H9 (cell line): ENCODE measurements around the gene FLOT2. TPM values are rescaled to one million over a fixed set of nuclear protein-coding genes. Genes with fewer than 3 reads are reported as not detected.

Source experiments
- DNase-seq: peaks from one replicate; pipeline ENCODE4 v3.0.0-alpha.2; 2017
- H2AFZ ChIP-seq: one replicate; pipeline ENCODE4 v1.6.1; 2013; ENCODE audit warnings: mild to moderate bottlenecking, low read length, control low read depth, moderate library complexity
- H2AK5ac ChIP-seq: 2 replicates; pipeline ENCODE4 v1.6.1; 2013; ENCODE audit warnings: low read length, control low read depth, mixed read lengths; ENCODE audit not compliant: insufficient read length
- H2BK120ac ChIP-seq: one replicate; pipeline ENCODE4 v1.6.1; 2013; ENCODE audit warnings: low read depth, mild to moderate bottlenecking, low read length, control low read depth, inconsistent platforms; ENCODE audit not compliant: poor library complexity, severe bottlenecking
- H2BK12ac ChIP-seq: 2 replicates; pipeline ENCODE4 v1.6.1; 2013; ENCODE audit warnings: low read length, control low read depth, mixed read lengths, low read depth; ENCODE audit not compliant: insufficient read length
- H2BK15ac ChIP-seq: 2 replicates; pipeline ENCODE4 v1.6.1; 2013; ENCODE audit warnings: low read depth, low read length, control low read depth
- H2BK20ac ChIP-seq: one replicate; pipeline ENCODE4 v1.6.1; 2013; ENCODE audit warnings: low read depth, mild to moderate bottlenecking, low read length, control low read depth, inconsistent platforms; ENCODE audit not compliant: poor library complexity, severe bottlenecking
- H2BK5ac ChIP-seq: 2 replicates; pipeline ENCODE4 v1.6.1; 2013; ENCODE audit warnings: low read length, control low read depth, mixed read lengths; ENCODE audit not compliant: insufficient read length
- H3K14ac ChIP-seq: 2 replicates; pipeline ENCODE4 v1.6.1; 2013; ENCODE audit warnings: low read length, control low read depth; ENCODE audit not compliant: insufficient read depth
- H3K18ac ChIP-seq: 2 replicates; pipeline ENCODE4 v1.6.1; 2013; ENCODE audit warnings: low read depth, mild to moderate bottlenecking, mixed read lengths, low read length, control low read depth; ENCODE audit not compliant: insufficient read length
- H3K23ac ChIP-seq: 2 replicates; pipeline ENCODE4 v1.6.1; 2013; ENCODE audit warnings: low read length, control low read depth, mixed read lengths, low read depth; ENCODE audit not compliant: insufficient read length
- H3K23me2 ChIP-seq: 2 replicates; pipeline ENCODE4 v1.6.1; 2013; ENCODE audit warnings: low read depth, mild to moderate bottlenecking, mixed read lengths, low read length, control low read depth; ENCODE audit not compliant: insufficient read length, poor library complexity, severe bottlenecking
- H3K27ac ChIP-seq: 2 replicates; pipeline ENCODE4 v1.5.1; 2013; ENCODE audit warnings: low read length, control low read depth, mixed read lengths, low read depth; ENCODE audit not compliant: insufficient read length
- H3K27me3 ChIP-seq: 2 replicates; pipeline ENCODE4 v1.6.1; 2013; ENCODE audit warnings: low read length, control low read depth, inconsistent platforms; ENCODE audit not compliant: insufficient read depth
- H3K4ac ChIP-seq: 2 replicates; pipeline ENCODE4 v1.6.1; 2013; ENCODE audit warnings: low read depth, mild to moderate bottlenecking, control low read depth, inconsistent platforms, low read length, moderate library complexity
- H3K4me1 ChIP-seq: 2 replicates; pipeline ENCODE4 v1.6.1; 2013; ENCODE audit warnings: low read length, control low read depth, inconsistent platforms; ENCODE audit not compliant: insufficient read depth
- H3K4me2 ChIP-seq: 2 replicates; pipeline ENCODE4 v1.6.1; 2013; ENCODE audit warnings: low read length, control low read depth, mixed read lengths; ENCODE audit not compliant: insufficient read length, insufficient read depth
- H3K56ac ChIP-seq: 2 replicates; pipeline ENCODE4 v1.6.1; 2013; ENCODE audit warnings: low read depth, mild to moderate bottlenecking, mixed read lengths, low read length, control low read depth; ENCODE audit not compliant: insufficient read length
- H3K79me1 ChIP-seq: 2 replicates; pipeline ENCODE4 v1.6.1; 2013; ENCODE audit warnings: low read depth, mild to moderate bottlenecking, moderate library complexity, low read length, control low read depth, inconsistent platforms; ENCODE audit not compliant: insufficient read depth, poor library complexity, severe bottlenecking
- H3K79me2 ChIP-seq: 2 replicates; pipeline ENCODE4 v1.6.1; 2013; ENCODE audit warnings: low read length, control low read depth, inconsistent platforms; ENCODE audit not compliant: insufficient read depth
- H3K9ac ChIP-seq: 2 replicates; pipeline ENCODE4 v1.6.1; 2013; ENCODE audit warnings: low read length, control low read depth, mixed read lengths; ENCODE audit not compliant: insufficient read length; ENCODE audit errors: extremely low read depth
- H3K9me3 ChIP-seq: one replicate; pipeline ENCODE4 v1.6.1; 2013; ENCODE audit warnings: low read depth, low read length, inconsistent platforms; ENCODE audit not compliant: control insufficient read depth
- H3T11ph ChIP-seq: one replicate; pipeline ENCODE4 v1.6.1; 2013; ENCODE audit warnings: mild to moderate bottlenecking, low read length, control low read depth, inconsistent platforms
- H4K20me1 ChIP-seq: one replicate; pipeline ENCODE4 v1.6.1; 2013; ENCODE audit not compliant: control insufficient read depth, insufficient read length, insufficient read depth
- H4K5ac ChIP-seq: 2 replicates; pipeline ENCODE4 v1.6.1; 2013; ENCODE audit warnings: low read depth, mild to moderate bottlenecking, mixed read lengths, low read length, control low read depth; ENCODE audit not compliant: insufficient read length
- H4K8ac ChIP-seq: replicated peaks from 2 replicates; pipeline ENCODE4 v1.6.1; 2013; ENCODE audit warnings: low read length, control low read depth, mixed read lengths, low read depth; ENCODE audit not compliant: insufficient read length
- H4K91ac ChIP-seq: 2 replicates; pipeline ENCODE4 v1.6.1; 2013; ENCODE audit warnings: low read depth, mild to moderate bottlenecking, moderate library complexity, mixed read lengths, low read length, control low read depth; ENCODE audit not compliant: insufficient read length
- H3K27ac Mint-ChIP-seq, 3 experiments: 2 replicates in 2 of 3; 3 replicates in 1 of 3; pipeline ENCODE4 v1.8.0; 2020 to 2021; ENCODE audit warnings: mixed read lengths in 3 of 3, mild to moderate bottlenecking in 1 of 3, moderate library complexity in 1 of 3
- H3K27me3 Mint-ChIP-seq: 2 replicates; pipeline ENCODE4 v1.8.0; 2021; ENCODE audit warnings: low read depth, mild to moderate bottlenecking, moderate library complexity, mixed read lengths
- H3K36me3 Mint-ChIP-seq, 3 experiments: 2 replicates in 2 of 3; 3 replicates in 1 of 3; pipeline ENCODE4 v1.8.0; 2020 to 2021; ENCODE audit warnings: low read depth in 3 of 3, mixed read lengths in 3 of 3; ENCODE audit not compliant: insufficient read depth in 1 of 3
- H3K4me1 Mint-ChIP-seq, 2 experiments: 2 replicates each; pipeline ENCODE4 v1.8.0; 2020; ENCODE audit warnings: mixed read lengths in 2 of 2
- H3K4me3 Mint-ChIP-seq, 2 experiments: 2 replicates in 1 of 2; 3 replicates in 1 of 2; pipeline ENCODE4 v1.8.0; 2020 to 2021; ENCODE audit warnings: mild to moderate bottlenecking in 2 of 2, mixed read lengths in 2 of 2, moderate library complexity in 1 of 2
- H3K9me3 Mint-ChIP-seq, 2 experiments: 2 replicates in 1 of 2; 3 replicates in 1 of 2; pipeline ENCODE4 v1.8.0; 2020; ENCODE audit warnings: mild to moderate bottlenecking in 2 of 2, mixed read lengths in 2 of 2, moderate library complexity in 1 of 2
- WGBS: extraction: QIAGEN DNeasy Blood & Tissue Kit; methylation state at CpG from one replicate; pipeline ENCODE4 v1.1.7; 2013; ENCODE audit warnings: missing lambda C conversion rate, low lambda C conversion rate, mixed read lengths; ENCODE audit not compliant: insufficient read length; ENCODE audit errors: extremely low coverage; 5-methylcytosine and 5-hydroxymethylcytosine counted together
- total RNA-seq: library from RNA; stranded (reverse); gene quantifications from 2 replicates; pipeline ENCODE4 v1.2.1, GENCODE V29; 2021
- TF ChIP-seq, protein P1 (sequence below): fragments of 200-600 bp; sonication (generic); conservative IDR thresholded peaks from 3 replicates; pipeline ENCODE4 v1.8.0; 2021; ENCODE audit warnings: antibody characterized with exemption, mild to moderate bottlenecking

FLOT2 gene
- total RNA-seq, 1 experiment from 2014 or later = 173 TPM

- Histone ChIP-seq H3K18ac (peak within 1 kb of the TSS; percentile 84), H3K4me2 (peak within 1 kb of the TSS; percentile 57), H2BK120ac (no peak within 1 kb of the TSS), H2AFZ (peak within 1 kb of the TSS; percentile 90), H3K4me1 (no peaks in the 10 kb centered on the region; the same call in 1 of the 2 replicates), H3K14ac (peak within 1 kb of the TSS; percentile 86), H3K79me1 (no peaks in the 10 kb centered on the region), H4K20me1 (no peaks in the 10 kb centered on the region), H3K4ac (no peak within 1 kb of the TSS), H2BK20ac (no peak within 1 kb of the TSS), H2AK5ac (no peak within 1 kb of the TSS), H2BK15ac (no peak within 1 kb of the TSS), H2BK12ac (peak within 1 kb of the TSS; percentile 47), H3K56ac (no peak within 1 kb of the TSS), H3K79me2 (no peaks in the 10 kb centered on the region), H3K23me2 (peaks cover 3% of the 10 kb centered on the region), H4K8ac (no peak within 1 kb of the TSS), H4K5ac (peak within 1 kb of the TSS; percentile 79), H3K27me3 (no peaks in the 10 kb centered on the region), H3K9ac (peak within 1 kb of the TSS; percentile 82), H4K91ac (no peak within 1 kb of the TSS), H3K23ac (no peak within 1 kb of the TSS), H2BK5ac (no peak within 1 kb of the TSS), H3T11ph (no peak within 1 kb of the TSS), H3K9me3 (no peaks in the 10 kb centered on the region), H3K27ac (no peak within 1 kb of the TSS)
- TF ChIP-seq, protein P1, sequence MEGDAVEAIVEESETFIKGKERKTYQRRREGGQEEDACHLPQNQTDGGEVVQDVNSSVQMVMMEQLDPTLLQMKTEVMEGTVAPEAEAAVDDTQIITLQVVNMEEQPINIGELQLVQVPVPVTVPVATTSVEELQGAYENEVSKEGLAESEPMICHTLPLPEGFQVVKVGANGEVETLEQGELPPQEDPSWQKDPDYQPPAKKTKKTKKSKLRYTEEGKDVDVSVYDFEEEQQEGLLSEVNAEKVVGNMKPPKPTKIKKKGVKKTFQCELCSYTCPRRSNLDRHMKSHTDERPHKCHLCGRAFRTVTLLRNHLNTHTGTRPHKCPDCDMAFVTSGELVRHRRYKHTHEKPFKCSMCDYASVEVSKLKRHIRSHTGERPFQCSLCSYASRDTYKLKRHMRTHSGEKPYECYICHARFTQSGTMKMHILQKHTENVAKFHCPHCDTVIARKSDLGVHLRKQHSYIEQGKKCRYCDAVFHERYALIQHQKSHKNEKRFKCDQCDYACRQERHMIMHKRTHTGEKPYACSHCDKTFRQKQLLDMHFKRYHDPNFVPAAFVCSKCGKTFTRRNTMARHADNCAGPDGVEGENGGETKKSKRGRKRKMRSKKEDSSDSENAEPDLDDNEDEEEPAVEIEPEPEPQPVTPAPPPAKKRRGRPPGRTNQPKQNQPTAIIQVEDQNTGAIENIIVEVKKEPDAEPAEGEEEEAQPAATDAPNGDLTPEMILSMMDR = no peak
- H3K27ac Mint-ChIP-seq = peak within 1 kb of the TSS; percentile 65 to 93 (median 72)
- peak within 1 kb of the TSS; percentile 82 to 89 for H3K4me3 Mint-ChIP-seq
- no peaks in the 10 kb centered on the region for H3K9me3 Mint-ChIP-seq
- peak; percentile 94 for DNase-seq
- H3K36me3 Mint-ChIP-seq = peaks cover 22 to 33% (median 30%) of the 10 kb centered on the region in 3 experiments
- WGBS = no CpG with 5 or more reads among the region's 42 CpGs
- H3K4me1 Mint-ChIP-seq = peaks cover 6 to 8% of the 10 kb centered on the region in 2 experiments
- H3K27me3 Mint-ChIP-seq = no peaks in the 10 kb centered on the region
Measured at GRCh38 chr17:28854457-28855335, 42.8 kb downstream of the FLOT2 start, which contains the start of gene ERAL1. Gene ERAL1, plus strand, starts transcription at chr17:28855016. Its CDS starts 19 bp downstream, at chr17:28855035.
